ENCODE data around the gene BRD9.
"Not testable (repeated sequence)": the region's sequence is repeated elsewhere in the genome, so short reads cannot be mapped to it uniquely, and the experiment has no call there.

The BRD9 gene

DNA sequence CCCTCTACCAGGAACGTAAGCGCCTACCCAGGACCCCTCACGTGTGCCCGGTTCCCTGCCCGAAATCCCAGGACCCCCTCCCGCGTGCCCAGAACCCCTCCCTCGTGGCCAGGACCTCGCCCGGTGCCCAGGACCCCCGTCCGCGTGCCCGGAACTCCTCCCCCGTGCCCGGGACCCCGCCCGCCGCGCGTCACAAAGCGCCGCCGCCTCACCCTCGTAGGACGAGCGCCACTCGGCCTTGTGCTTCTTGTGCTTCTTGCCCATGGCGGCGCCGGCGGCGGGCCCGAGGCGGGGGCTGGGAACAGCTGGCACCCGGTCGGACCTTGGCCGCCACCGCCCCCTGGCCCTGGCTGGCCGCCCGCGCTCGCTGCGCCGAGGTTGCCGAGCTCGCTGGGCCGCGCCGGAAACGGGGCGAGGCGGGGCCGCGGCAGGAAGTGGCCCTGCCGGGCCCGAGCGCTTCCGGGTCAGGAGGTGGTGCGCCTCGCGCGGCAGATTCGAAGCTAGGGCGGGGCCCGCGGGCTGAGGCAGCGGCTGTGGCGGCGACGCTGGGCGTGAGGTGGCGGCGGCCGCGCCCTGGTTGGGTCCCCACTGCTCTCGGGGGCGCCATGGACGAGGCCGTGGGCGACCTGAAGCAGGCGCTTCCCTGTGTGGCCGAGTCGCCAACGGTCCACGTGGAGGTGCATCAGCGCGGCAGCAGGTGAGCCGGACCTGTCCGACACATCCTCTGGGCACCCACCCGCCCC, at the start of gene BRD9, which contains the start of gene TRIP13:
Gene BRD9, minus strand, starts transcription at position 408 of the 743 bp plus-strand sequence. Its CDS starts 144 bp downstream, at position 264.
Gene TRIP13, plus strand, starts transcription at position 491 of the 743 bp plus-strand sequence. Its CDS starts 115 bp downstream, at position 606.
- DNase-seq (ENCODE audit: low read depth): peak; percentile 54

DNA sequence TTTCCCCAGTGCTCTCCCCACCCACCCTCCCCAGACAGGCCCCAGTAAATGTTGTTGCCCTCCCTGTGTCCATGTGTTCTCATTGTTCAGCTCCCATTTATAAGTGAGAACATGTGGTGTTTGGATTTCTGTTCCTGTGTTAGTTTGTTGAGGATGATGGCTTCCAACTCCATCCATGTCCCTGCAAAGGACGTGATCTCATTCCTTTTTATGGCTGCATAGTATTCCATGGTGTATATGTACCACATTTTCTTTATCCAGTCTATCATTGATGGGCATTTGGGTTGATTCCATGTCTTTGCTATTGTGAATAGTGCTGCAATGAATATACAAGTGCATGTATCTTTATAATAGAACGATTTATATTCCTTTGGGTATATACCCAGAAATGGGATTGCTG, 48.1 kb upstream of the BRD9 start:
- not testable (repeated sequence) for DNase-seq (ENCODE audit: low read depth)

DNA sequence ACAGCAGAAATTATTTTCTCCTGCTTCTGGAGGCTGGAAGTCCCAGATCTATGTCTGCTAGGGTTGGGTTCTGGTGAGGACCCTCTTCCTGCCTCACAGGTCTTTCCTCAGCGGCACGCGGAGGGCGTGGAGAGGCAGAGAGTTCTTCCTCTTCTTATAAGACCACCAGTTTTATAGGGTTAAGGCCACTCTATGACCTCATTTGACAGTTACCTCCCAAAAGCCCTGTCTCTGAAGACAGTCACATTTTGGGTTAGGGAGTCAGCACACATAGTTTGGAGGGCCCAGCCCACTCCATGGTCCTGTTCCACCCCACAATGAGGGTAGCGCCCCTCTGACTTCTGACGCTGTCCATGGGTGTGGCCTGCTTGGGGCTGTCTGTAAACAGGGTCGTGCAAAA, 46.8 kb upstream of the BRD9 start:
- no peak for DNase-seq (ENCODE audit: low read depth)

DNA sequence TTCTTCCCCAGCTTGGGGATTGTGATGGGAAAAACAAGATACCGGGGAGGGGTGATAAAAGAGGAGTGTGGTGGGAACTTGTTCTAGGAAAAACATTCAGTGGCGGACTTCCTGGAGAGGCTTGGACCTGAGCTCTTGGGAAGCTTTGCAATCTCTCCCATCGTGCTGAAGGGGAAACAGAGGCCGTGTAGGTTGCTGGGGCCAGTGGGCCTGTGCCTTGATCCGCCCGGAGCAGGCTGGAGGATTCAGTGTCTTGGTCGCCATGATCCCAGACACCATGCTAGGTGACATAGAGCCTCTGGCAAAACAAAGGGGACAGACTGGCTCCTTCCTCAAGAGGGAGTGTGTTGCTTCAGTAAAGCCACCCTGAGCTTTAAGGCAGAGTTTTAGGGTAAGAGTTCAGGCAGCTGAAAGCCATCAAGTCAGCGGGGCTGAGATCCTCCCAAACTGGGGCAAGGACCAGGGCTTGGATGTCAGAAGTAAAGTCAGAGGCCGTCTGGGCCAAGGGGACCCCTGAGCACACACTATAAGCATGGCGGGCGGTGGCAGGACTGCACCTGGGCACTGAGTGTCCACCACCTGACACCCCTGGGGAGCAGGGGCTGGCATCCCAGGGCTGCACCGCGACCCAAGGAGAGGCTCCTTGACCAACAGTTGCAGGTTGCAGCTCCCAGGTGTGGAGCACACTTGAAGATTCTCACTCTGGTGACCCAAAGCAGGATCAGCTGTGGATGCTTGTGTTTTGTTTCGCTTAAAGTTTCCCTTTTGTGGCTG, 44.7 kb upstream of the BRD9 start:
- no peak for DNase-seq (ENCODE audit: low read depth)

DNA sequence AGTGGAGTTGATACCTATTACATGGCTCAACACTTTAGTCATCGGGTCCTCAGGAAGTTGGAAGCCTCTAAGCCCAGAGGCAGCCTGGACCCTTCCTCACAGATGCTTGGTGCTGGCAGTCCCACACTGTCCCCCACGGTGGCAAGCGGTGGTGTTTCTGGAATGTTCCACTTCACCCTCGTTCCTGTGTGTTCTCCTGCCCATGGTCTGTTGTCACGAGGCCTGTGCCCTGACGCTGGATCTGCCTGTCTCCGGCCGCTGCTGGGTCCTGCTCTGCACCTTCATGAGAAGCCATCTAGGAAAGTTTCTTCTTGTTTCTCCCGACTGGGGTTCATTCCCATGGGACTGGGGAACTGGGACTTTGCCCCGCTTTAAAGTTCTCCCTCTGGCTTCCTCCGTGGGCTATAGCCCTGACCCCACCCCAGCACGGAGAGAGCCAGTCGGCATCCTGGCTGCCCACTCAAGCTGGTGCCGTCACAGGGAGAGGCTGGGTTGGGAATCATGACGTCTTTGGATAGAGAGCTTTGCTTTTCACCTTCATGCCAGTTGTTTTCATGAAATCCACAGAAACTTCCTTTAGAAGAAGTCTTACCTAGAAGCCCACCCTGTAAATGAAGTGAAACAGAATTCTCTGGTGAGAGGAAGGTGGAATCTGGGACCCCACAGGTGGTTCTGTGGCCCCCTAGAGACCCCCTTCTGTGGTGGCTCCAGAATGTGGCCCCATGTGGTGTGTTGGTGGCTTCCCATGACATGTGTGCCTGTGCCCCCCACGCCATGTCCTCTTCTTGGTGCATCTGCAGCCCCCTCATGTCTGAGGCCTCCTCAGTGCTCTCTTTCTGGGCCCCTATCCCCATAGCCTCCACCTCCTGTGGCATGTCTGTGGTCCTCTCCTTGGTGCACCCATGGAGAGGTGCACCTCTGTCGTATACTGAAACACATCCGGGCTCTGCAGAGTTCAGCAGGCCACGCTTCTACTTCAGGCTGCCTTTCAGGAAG, 43.8 kb upstream of the BRD9 start:
- no peak for DNase-seq (ENCODE audit: low read depth)

DNA sequence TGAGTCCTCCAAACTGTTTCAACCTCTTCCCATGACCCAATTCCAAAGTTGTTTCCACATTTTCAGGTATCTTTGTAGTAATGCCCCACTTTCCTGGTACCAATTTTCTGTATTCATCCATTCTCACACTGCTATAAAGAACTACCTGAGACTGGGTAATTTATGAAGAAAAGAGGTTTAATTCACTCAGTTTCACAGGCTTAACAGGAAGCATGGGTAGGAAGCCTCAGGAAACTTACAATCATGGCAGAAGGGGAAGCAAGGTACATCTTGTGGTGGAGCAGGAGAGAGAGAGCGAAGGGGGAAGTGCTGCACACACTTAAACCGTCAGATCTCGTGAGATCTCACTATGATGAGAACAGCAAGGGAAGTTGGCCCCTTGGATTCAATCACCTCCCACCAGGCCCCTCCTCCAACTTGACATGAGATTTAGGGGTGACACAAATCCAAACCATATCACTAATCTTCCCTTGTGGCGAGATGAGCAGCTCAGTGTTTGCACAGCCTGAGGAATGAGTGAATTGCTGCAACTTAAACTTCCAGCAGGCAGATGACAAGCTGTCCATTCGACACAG, 43.0 kb upstream of the BRD9 start:
- no peak for DNase-seq (ENCODE audit: low read depth)

DNA sequence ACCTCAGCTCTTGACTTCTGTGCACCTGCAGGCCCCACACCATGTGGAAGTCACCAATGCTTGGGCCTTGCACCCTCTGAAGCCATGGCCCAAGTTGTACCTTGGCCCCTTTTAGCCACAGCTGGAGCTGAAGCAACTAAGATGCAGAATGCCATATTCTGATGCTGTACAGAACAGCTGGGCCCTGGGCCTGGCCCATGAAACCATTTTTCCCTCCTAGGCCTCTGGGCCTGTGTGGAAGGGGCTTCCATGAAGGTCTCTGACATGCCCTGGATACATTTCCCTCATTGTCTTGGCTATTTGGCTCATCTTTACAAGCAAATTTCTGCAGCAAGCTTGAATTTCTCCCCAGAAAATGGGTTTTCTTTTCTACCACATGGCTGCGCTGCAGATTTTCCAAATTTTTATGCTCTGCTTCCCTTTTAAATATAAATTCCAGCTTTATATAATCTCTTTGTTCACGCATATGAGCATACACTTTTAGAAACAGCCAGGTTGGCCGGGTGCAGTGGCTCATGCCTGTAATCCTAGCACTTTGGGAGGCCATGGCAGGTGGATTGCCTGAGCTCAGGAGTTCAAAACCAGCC, 41.9 kb upstream of the BRD9 start:
- not testable (repeated sequence) for DNase-seq (ENCODE audit: low read depth)

DNA sequence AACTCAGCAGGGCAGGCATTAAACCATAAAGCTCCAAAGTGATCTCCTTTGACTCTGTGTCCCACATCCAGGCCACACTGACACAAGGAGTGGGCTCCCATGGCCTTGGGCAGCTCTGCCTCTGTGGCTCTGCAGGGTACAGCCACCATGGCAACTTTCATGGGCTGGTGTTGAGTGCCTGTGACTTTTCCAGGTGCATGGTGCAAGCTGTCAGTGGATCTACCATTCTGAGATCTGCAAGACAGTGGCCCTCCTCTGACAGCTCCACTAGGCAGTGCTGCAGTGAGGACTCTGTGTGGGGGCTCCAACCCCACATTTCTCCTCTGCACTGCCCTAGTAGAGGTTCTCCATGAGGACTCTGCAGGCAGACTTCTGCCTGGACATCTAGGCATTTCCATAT, 41.4 kb upstream of the BRD9 start:
- DNase-seq (ENCODE audit: low read depth): not testable (repeated sequence)

DNA sequence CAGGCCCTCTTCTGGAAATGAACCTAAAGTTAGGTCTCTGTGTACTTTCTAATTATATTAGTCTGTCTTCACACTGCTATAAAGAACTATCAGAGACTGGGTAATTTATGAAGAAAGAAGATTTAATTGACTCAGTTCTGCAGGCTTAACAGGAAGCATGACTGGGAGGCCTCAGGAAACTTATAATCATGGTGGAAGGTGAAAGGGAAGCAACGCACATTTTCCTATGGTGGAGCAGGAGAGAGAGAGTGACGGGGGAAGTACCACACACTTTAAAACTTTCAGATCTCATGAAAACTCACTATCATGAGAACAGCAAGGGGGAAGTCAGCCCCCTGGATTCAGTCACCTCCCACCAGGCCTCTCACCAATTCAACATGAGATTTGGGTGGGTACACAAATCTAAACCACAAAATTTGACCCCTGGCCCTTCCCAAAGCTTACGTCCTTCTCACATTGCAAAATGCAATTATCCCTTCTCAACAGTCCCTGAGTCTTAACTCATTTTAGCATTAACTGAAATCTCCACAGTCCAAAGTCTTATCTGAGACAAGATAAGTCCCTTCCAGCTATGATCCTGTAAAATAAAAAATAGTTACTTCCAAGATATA, 40.8 kb upstream of the BRD9 start:
- no peak for DNase-seq (ENCODE audit: low read depth)

DNA sequence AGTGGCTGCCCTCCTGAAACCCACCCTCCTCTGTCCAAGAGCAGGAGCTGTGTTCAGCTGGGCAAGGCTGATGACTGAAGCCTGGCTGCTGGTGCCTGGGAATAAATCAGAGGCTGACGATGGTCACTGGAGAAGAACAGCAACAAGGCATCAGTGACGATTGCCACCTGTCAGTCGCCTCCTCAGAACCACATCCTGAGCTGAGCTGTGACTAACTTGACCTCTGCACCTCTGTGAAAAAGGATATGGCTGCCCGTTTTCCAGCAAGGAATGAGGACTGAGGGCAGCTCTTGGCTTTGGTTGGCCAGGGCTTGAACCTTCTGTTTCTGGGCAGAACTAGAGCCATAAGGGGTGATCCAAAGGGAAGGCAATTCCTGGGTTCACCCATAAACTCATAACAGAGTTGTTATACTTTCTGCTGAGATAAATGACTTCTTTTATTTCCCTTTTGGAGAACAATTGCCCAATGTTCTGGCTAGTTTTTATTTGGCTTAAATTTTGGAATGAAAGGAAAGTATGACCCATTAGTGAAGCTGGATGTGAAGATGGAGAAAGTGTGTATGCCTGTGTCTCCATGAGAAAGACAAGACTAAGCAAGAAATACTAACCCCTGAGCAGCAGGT, 40.1 kb upstream of the BRD9 start:
- no peak for DNase-seq (ENCODE audit: low read depth)

DNA sequence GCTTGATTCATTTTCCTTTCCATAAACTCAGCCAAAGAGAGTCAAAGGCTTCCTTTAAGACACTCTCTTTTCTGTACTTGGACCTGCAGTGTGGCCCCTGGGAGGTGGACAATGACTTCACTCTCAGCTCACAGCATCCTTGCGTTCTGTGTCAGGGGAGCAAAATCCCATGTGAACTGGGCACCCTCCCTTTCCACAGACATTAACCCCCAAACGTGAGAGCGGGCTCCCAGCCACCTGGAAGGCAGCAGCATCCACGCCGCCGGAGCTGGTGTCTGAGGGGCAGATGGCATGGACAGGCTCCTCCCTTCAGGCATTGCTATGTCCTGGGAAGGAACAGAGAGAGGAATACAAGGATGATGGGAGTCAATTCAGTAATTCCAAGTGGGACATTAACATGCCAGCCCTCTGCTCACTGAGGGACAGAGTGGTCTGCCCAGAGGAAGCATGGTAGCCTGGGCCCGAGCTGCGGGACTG, 39.6 kb upstream of the BRD9 start:
- no peak for DNase-seq (ENCODE audit: low read depth)

DNA sequence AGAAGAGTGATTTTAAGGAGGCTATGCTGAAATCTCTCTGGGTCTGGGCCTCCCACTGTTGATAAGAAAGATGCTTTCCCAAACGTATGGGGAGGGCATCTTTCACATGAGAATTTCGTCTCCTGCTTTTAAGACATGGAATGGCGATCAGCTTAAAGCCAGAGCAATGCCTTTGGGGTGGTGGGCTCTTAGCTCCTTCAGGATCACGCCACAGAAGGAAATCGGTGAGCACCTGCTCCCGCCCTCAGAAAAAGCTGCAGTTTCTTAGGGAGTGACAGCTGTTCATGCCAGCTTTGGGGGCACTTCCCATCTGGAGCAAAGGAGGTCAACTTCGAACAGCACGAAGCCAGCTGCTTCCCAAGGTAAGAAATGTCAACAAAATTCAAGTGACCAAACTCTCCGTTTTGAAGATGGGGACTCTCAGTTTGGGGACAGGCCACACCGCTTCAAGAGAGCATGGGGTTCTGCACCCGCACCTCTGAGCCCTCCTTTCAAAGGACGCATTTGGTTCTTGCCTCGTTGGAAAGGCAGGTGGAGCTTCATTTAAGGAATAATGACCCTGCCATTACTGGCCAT, 39.1 kb upstream of the BRD9 start:
- no peak for DNase-seq (ENCODE audit: low read depth)

DNA sequence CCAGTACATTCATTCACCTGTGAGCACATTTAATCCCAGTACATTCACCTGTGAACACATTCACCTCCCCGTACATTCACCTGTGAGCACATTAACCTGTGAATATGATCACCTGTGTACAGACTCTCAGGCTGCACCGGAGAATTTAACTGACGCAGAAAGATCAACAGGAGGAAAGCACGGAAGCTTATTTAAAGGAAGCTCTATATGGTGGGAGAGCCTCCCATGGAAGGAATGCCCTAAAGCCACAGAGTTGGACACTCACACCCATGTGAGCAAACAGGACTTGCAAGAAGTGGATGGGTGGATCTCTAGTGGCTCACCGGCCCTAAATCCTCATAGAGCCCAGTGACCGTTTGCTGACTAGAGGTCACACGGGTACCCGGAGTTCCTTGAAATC, 38.3 kb upstream of the BRD9 start:
- no peak for DNase-seq (ENCODE audit: low read depth)

DNA sequence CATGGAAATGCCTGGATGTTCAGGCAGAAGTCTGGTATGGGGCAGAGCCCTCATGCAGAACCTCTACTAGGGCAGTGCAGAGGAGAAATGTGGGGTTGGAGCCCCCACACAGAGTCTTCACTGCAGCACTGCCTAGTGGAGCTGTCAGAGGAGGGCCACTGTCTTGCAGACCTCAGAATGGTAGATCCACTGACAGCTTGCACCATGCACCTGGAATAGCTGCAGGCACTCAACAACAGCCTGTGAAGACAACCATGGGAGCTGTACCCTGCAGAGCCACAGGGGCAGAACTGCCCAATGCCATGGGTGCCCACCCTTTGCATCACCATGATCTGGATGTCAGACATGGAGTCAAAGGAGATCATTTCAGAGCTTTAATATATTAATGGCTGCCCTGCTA, 37.0 kb upstream of the BRD9 start:
- no peak for DNase-seq (ENCODE audit: low read depth)

DNA sequence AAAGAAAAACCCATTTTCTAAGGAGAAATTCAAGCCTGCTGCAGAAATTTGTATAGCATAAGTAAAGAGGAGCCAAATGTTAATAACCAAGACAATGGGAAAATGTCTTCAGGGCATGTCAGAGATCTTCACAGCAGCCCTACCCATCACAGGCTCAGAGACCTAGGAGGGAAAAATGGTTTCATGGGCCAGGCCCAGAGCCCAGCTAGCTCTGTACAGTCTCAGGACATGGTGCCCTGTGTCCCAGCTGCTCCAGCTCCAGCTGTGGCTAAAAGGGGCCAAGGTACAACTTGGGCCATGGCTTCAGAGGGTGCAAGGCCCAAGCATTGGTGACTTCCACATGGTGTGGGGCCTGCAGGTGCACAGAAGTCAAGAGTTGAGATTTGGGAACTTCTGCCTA, 36.6 kb upstream of the BRD9 start:
- DNase-seq (ENCODE audit: low read depth): not testable (repeated sequence)

DNA sequence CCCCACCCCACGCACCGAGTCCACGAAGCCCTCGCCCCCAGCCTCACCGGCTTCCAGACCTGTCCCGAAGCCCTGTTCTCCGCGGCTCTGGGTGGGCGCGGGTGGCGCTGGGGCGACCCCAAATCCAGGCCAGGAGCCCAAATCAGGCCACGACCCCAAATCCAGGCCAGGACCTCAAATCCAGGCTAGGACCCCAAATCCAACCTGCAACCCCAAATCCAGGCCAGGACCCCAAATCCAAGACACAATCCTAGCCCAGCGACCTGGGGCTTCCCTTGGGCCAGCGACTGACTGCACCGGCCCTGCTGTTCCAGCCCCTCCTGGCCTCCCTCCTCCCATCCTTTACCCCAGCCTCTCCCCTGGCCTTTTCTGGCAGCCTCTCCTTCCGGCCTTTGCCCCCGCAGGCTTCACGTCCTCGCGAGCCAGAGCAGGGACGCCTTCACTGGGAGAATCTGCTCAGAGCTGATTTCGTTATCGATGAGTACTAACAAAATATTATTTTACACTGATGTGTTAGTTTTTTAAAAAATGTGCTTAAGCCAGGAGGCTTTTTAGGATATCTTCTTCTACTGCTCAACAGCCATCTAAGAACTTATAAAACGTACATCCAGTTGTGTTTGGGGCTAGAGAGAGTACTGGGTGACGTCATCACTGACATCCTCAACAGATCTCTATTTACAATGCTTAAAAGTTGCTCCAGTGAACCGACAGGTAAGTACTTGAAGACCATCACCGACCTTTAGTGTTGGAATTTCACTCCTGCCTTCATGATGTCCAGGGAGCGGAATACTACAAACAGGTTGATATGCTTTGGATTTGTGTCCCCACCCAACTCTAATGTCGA, 34.8 kb upstream of the BRD9 start:
- DNase-seq (ENCODE audit: low read depth): no peak

DNA sequence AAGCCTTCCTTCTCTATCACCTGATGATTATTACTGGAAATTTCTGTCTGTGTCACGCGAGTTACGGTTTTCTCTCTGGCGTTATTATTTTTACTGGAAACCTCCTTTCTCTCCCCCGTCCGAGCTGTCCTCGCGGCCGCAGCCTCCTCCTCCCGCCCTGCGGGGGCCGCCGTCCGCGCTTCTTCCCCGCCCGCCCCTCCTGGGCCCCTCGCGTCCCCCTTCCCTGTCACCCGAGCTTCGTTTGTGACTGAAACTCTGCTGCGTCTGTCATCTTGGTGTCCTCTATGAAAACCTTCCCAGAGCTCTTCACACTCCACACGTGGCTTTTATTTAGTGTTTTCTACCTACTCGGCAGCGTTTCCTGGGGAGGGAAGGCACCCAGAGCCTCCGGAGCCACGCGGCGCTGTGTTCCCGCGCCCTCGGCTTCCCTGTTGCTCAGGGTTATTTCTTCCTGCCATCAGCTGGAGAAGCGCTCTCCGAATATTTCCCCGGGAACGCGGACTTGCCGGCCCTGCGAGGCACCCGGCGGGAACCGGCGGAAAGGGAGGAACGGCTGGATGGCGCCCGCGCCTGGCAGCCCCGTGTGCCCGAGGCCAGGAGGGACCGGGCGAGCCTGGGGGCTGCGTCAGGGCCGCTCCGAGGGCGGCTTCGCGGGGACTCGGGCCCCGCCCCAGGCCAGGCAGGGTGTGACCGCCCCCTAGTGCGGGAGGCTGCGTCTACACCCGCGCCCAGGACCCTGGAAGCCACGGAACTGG, 34.0 kb upstream of the BRD9 start:
- peak; percentile 26 for DNase-seq (ENCODE audit: low read depth)

DNA sequence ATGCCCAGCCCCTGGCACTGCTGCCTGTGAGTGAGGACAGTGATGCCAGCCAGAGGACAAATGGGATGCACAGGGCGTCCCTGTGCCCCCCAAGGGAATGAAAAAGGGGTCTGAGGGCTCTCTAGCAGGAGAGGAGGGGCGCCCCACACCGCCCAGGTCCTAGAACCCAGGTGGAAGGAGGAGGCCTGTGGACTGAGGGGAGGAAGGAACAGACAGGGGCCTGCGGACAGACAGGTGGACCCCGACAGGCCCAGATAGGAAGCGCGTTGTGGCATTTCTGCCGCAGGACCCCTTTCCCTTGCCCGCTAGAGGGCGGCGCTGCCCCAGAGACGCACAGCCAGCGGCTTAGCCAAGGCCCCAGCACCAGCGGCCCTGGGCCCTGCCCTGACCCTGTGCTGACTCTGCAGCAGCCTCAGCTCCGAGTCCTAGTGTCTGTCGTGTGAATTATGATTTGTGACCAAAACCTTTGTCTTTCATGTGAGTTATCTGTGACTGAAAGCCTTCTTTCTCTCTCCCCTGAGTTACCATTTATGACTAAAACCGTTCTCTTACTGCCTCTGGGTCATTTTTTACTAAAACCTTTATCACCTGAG, 30.8 kb upstream of the BRD9 start:
- peak; percentile 41 for DNase-seq (ENCODE audit: low read depth)

All from amniotic epithelial cell (primary cell).